Fibroblast of skin of left biceps (primary cell): Measurements from ENCODE around the gene PDP2.
A peak's percentile ranks its signal among the peaks of the same experiment; 100 is the strongest.
"Not testable (repeated sequence)": the region's sequence is repeated elsewhere in the genome, so short reads cannot be mapped to it uniquely, and the experiment has no call there.

Source experiments
- DNase-seq, 2 experiments: peaks; one replicate each; pipeline ENCODE4 v3.0.0-alpha.2; 2013; ENCODE audit warnings: low read depth in 2 of 2

Gene PDP2

GRCh38 chr16:66919569-66920298 is 39.4 kb downstream of the PDP2 start:
- DNase-seq = no peak

GRCh38 chr16:66920299-66920590 is 39.9 kb downstream of the PDP2 start:
- no peak for DNase-seq

GRCh38 chr16:66920924-66921680 is 40.8 kb downstream of the PDP2 start:
- DNase-seq = no peak

- no peak for DNase-seq
These were observed 41.6 kb downstream of the PDP2 start for GRCh38 chr16:66921729-66922450.

- no peak for DNase-seq
These were observed 43.0 kb downstream of the PDP2 start for GRCh38 chr16:66923247-66923731.

- DNase-seq = no peak
These were observed 43.6 kb downstream of the PDP2 start for GRCh38 chr16:66923866-66924265.

- DNase-seq = no peak
These were observed 44.4 kb downstream of the PDP2 start for GRCh38 chr16:66924527-66925321.

- no peak for DNase-seq
These were observed 45.1 kb downstream of the PDP2 start, which contains the start of gene RRAD for GRCh38 chr16:66925322-66925840. RRAD (minus strand) TSS chr16:66925535; CDS start chr16:66925179, 356 bp downstream.

- no peak for DNase-seq
These were observed 46.0 kb downstream of the PDP2 start for GRCh38 chr16:66926171-66926947.

- DNase-seq = peak in 1 of 2 experiments; percentile 8
These were observed 46.7 kb downstream of the PDP2 start for GRCh38 chr16:66926961-66927436.

GRCh38 chr16:66927918-66928649 is 47.8 kb downstream of the PDP2 start:
- no peak for DNase-seq

- DNase-seq = no peak
These were observed 48.5 kb downstream of the PDP2 start for GRCh38 chr16:66928702-66929388.

- DNase-seq = no peak
These were observed 49.9 kb downstream of the PDP2 start for GRCh38 chr16:66930189-66930588.

- DNase-seq = no peak
These were observed 51.4 kb downstream of the PDP2 start for GRCh38 chr16:66931665-66932064.

GRCh38 chr16:66932076-66932475 is 51.8 kb downstream of the PDP2 start:
- DNase-seq = no peak

- DNase-seq = no peak
These were observed 53.4 kb downstream of the PDP2 start for GRCh38 chr16:66933776-66934137.

GRCh38 chr16:66934138-66934838 is 54.0 kb downstream of the PDP2 start, which contains the start of gene CIAO2B:
CIAO2B (minus strand) TSS chr16:66934402; CDS start chr16:66934364, 38 bp downstream.
- peak; percentile 33 to 48 for DNase-seq

- not testable (repeated sequence) for DNase-seq
These were observed 54.6 kb downstream of the PDP2 start for GRCh38 chr16:66934839-66935313.
